HEK293 (cell line): ENCODE measurements around the gene CDC14A.

ENCODE experiments used
- CTCF ChIA-PET: fragments of 350-600 bp; formaldehyde crosslinking; extraction: SDS; loops from one replicate; lab custom pipeline; 2021; ENCODE audit warnings: antibody characterized with exemption; lab: Yijun Ruan, JAX
- POLR2A ChIA-PET: fragments of 300-600 bp; formaldehyde crosslinking; extraction: SDS; loops from one replicate; lab custom pipeline; 2020; ENCODE audit warnings: antibody characterized with exemption, inconsistent platforms; lab: Yijun Ruan, JAX
- H3K27ac ChIP-seq: fragments of 200-500 bp; sonication (Bioruptor generic); 2 replicates; pipeline ENCODE4 v1.5.1; 2014; ENCODE audit warnings: low read depth, low read length, control low read depth, inconsistent platforms; ENCODE audit errors: extremely low read depth
- H3K36me3 ChIP-seq, 2 experiments: fragments of 200-500 bp in 1 of 2; sonication (Bioruptor generic) in 1 of 2; 1 replicate in 1 of 2; 2 replicates in 1 of 2; pipeline ENCODE4 v1.5.1; 2014 to 2017; ENCODE audit warnings: inconsistent platforms in 2 of 2, low read length in 2 of 2; ENCODE audit not compliant: control insufficient read depth in 2 of 2, insufficient read depth in 1 of 2
- H3K4me1 ChIP-seq: fragments of 200-500 bp; sonication (Bioruptor generic); 2 replicates; pipeline ENCODE4 v1.5.1; 2014; ENCODE audit warnings: mild to moderate bottlenecking, low read length, inconsistent platforms; ENCODE audit not compliant: control insufficient read depth, insufficient read depth
- H3K4me3 ChIP-seq: 2 replicates; pipeline ENCODE4 v1.5.1; 2011; ENCODE audit warnings: low read depth, mild to moderate bottlenecking, control low read depth, low read length, moderate library complexity
- H3K9me3 ChIP-seq: fragments of 200-500 bp; sonication (Bioruptor generic); 2 replicates; pipeline ENCODE4 v1.5.1; 2014; ENCODE audit warnings: low read depth, low read length, inconsistent platforms; ENCODE audit not compliant: control insufficient read depth, insufficient read depth
- GFI1B ChIP-seq: fragments of 450-650 bp; formaldehyde crosslinking; IDR thresholded peaks from 2 replicates; pipeline ENCODE4 v1.5.1; 2016; ENCODE audit warnings: missing biosample characterization, missing genetic modification characterization
- GLIS2 ChIP-seq: fragments of 450-650 bp; formaldehyde crosslinking; IDR thresholded peaks from 2 replicates; pipeline ENCODE4 v1.5.1; 2016; ENCODE audit warnings: missing biosample characterization, missing genetic modification characterization
- KLF7 ChIP-seq: fragments of 450-650 bp; formaldehyde crosslinking; IDR thresholded peaks from 2 replicates; pipeline ENCODE4 v1.5.1; 2016; ENCODE audit warnings: missing biosample characterization, missing genetic modification characterization, borderline replicate concordance
- MYNN ChIP-seq: fragments of 450-650 bp; formaldehyde crosslinking; IDR thresholded peaks from 2 replicates; pipeline ENCODE4 v1.5.1; 2016; ENCODE audit warnings: missing biosample characterization, missing genetic modification characterization, borderline replicate concordance
- MZF1 ChIP-seq: fragments of 450-650 bp; formaldehyde crosslinking; IDR thresholded peaks from 2 replicates; pipeline ENCODE4 v1.5.1; 2017; ENCODE audit warnings: missing biosample characterization, missing genetic modification characterization, borderline replicate concordance
- SCRT2 ChIP-seq: fragments of 450-650 bp; formaldehyde crosslinking; IDR thresholded peaks from 2 replicates; pipeline ENCODE4 v1.5.1; 2016; ENCODE audit warnings: missing biosample characterization, missing genetic modification characterization
- SP7 ChIP-seq: fragments of 450-650 bp; formaldehyde crosslinking; IDR thresholded peaks from 2 replicates; pipeline ENCODE4 v1.5.1; 2016; ENCODE audit warnings: missing biosample characterization, missing genetic modification characterization
- ZNF140 ChIP-seq: fragments of 450-650 bp; formaldehyde crosslinking; IDR thresholded peaks from 2 replicates; pipeline ENCODE4 v1.5.1; 2016; ENCODE audit warnings: missing biosample characterization, missing genetic modification characterization
- ZNF155 ChIP-seq: fragments of 450-650 bp; formaldehyde crosslinking; IDR thresholded peaks from 2 replicates; pipeline ENCODE4 v1.5.1; 2016; ENCODE audit warnings: missing biosample characterization, missing genetic modification characterization
- ZNF416 ChIP-seq: fragments of 450-650 bp; formaldehyde crosslinking; IDR thresholded peaks from 2 replicates; pipeline ENCODE4 v1.5.1; 2016; ENCODE audit warnings: missing biosample characterization, missing genetic modification characterization
- ZNF433 ChIP-seq: fragments of 450-650 bp; formaldehyde crosslinking; IDR thresholded peaks from 2 replicates; pipeline ENCODE4 v1.5.1; 2016; ENCODE audit warnings: missing biosample characterization, missing genetic modification characterization, low read depth
- ZNF518A ChIP-seq: fragments of 450-650 bp; formaldehyde crosslinking; conservative IDR thresholded peaks from 2 replicates; pipeline ENCODE4 v1.5.1; 2016; ENCODE audit warnings: low read depth, missing biosample characterization, missing genetic modification characterization
- ZNF558 ChIP-seq: fragments of 450-650 bp; formaldehyde crosslinking; IDR thresholded peaks from 2 replicates; pipeline ENCODE4 v1.5.1; 2016; ENCODE audit warnings: missing biosample characterization, missing genetic modification characterization
- ZNF571 ChIP-seq: fragments of 450-650 bp; formaldehyde crosslinking; IDR thresholded peaks from 2 replicates; pipeline ENCODE4 v1.5.0; 2017; ENCODE audit warnings: missing biosample characterization, missing genetic modification characterization
- ZNF596 ChIP-seq: fragments of 450-650 bp; IDR thresholded peaks from 2 replicates; pipeline ENCODE4 v1.5.0; 2018; ENCODE audit warnings: missing biosample characterization, mild to moderate bottlenecking, missing genetic modification characterization, moderate library complexity
- ZNF626 ChIP-seq: fragments of 450-650 bp; sonication (Bioruptor Pico); formaldehyde crosslinking; IDR thresholded peaks from 2 replicates; pipeline ENCODE4 v1.5.1; 2018; ENCODE audit warnings: missing biosample characterization, missing genetic modification characterization, inconsistent platforms
- ZNF660 ChIP-seq: fragments of 450-650 bp; IDR thresholded peaks from 2 replicates; pipeline ENCODE4 v1.5.1; 2018; ENCODE audit warnings: missing biosample characterization, mild to moderate bottlenecking, missing genetic modification characterization
- ZNF701 ChIP-seq: fragments of 450-650 bp; formaldehyde crosslinking; IDR thresholded peaks from 2 replicates; pipeline ENCODE4 v1.5.1; 2016; ENCODE audit warnings: missing biosample characterization, missing genetic modification characterization
- ZNF777 ChIP-seq: fragments of 450-650 bp; formaldehyde crosslinking; IDR thresholded peaks from 2 replicates; pipeline ENCODE4 v1.5.1; 2017; ENCODE audit warnings: missing biosample characterization, missing genetic modification characterization, borderline replicate concordance
- TF ChIP-seq, protein P1 (sequence below): fragments of 450-650 bp; formaldehyde crosslinking; IDR thresholded peaks from 2 replicates; pipeline ENCODE4 v1.5.1; 2016; ENCODE audit warnings: missing biosample characterization, missing genetic modification characterization
- TF ChIP-seq, protein P2 (sequence below): fragments of 450-650 bp; formaldehyde crosslinking; IDR thresholded peaks from 2 replicates; pipeline ENCODE4 v1.5.1; 2016; ENCODE audit warnings: missing biosample characterization, missing genetic modification characterization
- TF ChIP-seq, protein P3 (sequence below): fragments of 450-650 bp; formaldehyde crosslinking; IDR thresholded peaks from 2 replicates; pipeline ENCODE4 v1.5.1; 2016; ENCODE audit warnings: missing biosample characterization, missing genetic modification characterization

The CDC14A gene

DNA sequence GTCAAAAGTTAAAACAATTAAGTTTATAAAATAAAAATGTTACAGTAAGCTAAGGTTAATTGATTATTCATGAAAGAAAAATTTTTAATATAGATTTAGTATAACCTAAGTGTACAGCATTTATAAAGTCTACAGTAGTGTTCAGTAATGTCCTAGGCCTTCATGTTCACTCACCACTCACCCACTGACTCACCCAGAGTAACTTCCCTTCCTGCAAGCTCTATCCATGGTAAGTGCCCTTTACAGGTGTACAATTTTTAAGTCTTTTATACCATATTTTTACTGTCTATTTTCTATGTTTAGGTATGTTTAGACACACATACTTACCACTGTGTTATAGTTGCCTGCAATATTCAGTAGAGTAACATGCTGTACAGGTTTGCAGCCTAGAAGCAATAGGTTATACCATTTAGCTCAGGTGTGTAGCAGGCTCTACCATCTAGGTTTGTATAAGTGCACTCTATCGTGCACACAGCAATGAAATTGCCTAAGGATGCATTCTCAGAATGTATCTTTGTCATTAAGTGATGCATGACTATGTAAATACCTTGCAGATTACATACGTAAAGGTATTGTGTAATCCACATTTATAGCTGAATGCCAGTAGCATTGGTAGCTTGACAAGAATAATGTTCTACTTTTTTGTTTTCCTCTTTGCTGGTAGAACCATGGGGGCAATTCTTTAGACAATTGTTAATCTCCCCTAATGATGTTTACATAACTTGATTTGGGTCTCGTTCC is 149.9 kb downstream of the CDC14A start (continued):
- no peak for TF ChIP-seq ZNF518A (tag by site-specific recombination)
- TF ChIP-seq ZNF571 = no peak
- no peak for TF ChIP-seq ZNF777 (tag by site-specific recombination)
- no peak for TF ChIP-seq ZNF626 (tag by site-specific recombination)
- no peak for TF ChIP-seq MYNN (tag by site-specific recombination)
- TF ChIP-seq, protein P1, sequence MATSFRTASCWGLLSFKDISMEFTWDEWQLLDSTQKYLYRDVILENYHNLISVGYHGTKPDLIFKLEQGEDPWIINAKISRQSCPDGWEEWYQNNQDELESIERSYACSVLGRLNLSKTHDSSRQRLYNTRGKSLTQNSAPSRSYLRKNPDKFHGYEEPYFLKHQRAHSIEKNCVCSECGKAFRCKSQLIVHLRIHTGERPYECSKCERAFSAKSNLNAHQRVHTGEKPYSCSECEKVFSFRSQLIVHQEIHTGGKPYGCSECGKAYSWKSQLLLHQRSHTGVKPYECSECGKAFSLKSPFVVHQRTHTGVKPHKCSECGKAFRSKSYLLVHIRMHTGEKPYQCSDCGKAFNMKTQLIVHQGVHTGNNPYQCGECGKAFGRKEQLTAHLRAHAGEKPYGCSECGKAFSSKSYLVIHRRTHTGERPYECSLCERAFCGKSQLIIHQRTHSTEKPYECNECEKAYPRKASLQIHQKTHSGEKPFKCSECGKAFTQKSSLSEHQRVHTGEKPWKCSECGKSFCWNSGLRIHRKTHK (tag by site-specific recombination) = no peak
- no peak for TF ChIP-seq KLF7 (tag by site-specific recombination)
- TF ChIP-seq ZNF558 (tag by site-specific recombination) = no peak
- no peak for TF ChIP-seq MZF1
- TF ChIP-seq SCRT2 (tag by site-specific recombination) = no peak
- TF ChIP-seq, protein P2, sequence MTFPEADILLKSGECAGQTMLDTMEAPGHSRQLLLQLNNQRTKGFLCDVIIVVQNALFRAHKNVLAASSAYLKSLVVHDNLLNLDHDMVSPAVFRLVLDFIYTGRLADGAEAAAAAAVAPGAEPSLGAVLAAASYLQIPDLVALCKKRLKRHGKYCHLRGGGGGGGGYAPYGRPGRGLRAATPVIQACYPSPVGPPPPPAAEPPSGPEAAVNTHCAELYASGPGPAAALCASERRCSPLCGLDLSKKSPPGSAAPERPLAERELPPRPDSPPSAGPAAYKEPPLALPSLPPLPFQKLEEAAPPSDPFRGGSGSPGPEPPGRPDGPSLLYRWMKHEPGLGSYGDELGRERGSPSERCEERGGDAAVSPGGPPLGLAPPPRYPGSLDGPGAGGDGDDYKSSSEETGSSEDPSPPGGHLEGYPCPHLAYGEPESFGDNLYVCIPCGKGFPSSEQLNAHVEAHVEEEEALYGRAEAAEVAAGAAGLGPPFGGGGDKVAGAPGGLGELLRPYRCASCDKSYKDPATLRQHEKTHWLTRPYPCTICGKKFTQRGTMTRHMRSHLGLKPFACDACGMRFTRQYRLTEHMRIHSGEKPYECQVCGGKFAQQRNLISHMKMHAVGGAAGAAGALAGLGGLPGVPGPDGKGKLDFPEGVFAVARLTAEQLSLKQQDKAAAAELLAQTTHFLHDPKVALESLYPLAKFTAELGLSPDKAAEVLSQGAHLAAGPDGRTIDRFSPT (tag by site-specific recombination) = no peak

DNA sequence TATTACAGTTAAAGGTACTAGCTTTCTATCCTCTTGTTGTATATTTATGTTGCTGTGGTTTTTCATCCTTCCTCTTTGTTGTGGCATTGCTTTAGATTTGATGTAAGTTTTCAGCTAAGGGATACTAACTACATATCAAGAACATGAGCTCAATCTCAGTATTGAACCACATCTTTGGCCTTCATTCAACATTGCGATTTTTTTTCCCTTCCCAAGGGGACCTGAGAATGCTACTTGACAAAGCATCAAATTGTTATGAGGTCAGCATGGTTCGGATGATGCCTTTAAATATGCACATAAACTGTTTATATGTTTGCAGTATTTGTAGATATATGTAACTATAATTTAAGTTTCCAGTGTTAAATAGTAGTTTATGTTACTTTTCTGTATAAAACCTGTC is 153.9 kb downstream of the CDC14A start:
- Histone ChIP-seq H3K27ac (no peak overlapping the region), H3K4me3 (no peak overlapping the region), H3K4me1 (no peaks in the 10 kb centered on the region), H3K36me3 (peaks cover 0 to 3% of the 10 kb centered on the region in 2 experiments; a peak in 1 of 3 replicates), H3K9me3 (no peaks in the 10 kb centered on the region)
- ChIA-PET POLR2A (no interaction called here), CTCF (interaction anchor here (0.7 to 1.1 kb wide), 3 partner anchors 20 to 388 kb away, joined by 3 read pairs; partner anchors contain the start of gene EXTL2)
- TF ChIP-seq ZNF155 (tag by site-specific recombination) (no peak), ZNF416 (tag by site-specific recombination) (no peak), ZNF701 (tag by site-specific recombination) (no peak), GLIS2 (tag by site-specific recombination) (no peak), GFI1B (no peak), ZNF596 (tag by site-specific recombination) (no peak), ZNF140 (tag by site-specific recombination) (no peak), ZNF433 (tag by site-specific recombination) (no peak), ZNF660 (tag by site-specific recombination) (no peak), SP7 (tag by site-specific recombination) (no peak)
- TF ChIP-seq, protein P3, sequence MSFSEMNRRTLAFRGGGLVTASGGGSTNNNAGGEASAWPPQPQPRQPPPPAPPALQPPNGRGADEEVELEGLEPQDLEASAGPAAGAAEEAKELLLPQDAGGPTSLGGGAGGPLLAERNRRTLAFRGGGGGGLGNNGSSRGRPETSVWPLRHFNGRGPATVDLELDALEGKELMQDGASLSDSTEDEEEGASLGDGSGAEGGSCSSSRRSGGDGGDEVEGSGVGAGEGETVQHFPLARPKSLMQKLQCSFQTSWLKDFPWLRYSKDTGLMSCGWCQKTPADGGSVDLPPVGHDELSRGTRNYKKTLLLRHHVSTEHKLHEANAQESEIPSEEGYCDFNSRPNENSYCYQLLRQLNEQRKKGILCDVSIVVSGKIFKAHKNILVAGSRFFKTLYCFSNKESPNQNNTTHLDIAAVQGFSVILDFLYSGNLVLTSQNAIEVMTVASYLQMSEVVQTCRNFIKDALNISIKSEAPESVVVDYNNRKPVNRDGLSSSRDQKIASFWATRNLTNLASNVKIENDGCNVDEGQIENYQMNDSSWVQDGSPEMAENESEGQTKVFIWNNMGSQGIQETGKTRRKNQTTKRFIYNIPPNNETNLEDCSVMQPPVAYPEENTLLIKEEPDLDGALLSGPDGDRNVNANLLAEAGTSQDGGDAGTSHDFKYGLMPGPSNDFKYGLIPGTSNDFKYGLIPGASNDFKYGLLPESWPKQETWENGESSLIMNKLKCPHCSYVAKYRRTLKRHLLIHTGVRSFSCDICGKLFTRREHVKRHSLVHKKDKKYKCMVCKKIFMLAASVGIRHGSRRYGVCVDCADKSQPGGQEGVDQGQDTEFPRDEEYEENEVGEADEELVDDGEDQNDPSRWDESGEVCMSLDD (tag by site-specific recombination) = no peak
- TF ChIP-seq, protein P1 (tag by site-specific recombination) = no peak
